Tongue (tissue), 2 donors: Measurements from ENCODE around the gene HARS2. TPM values are rescaled to one million over a fixed set of nuclear protein-coding genes. Genes with fewer than 3 reads are reported as not detected.
"Not testable (repeated sequence)": the region's sequence is repeated elsewhere in the genome, so short reads cannot be mapped to it uniquely, and the experiment has no call there.

ENCODE experiments used
- DNase-seq: peaks from one replicate; pipeline ENCODE4 v3.0.0-alpha.2; 2015
- total RNA-seq: library from RNA; depleted of rRNA; stranded (reverse); fragments of >200 nt; gene quantifications from one replicate; pipeline ENCODE4 v1.2.3, GENCODE V29; 2014

The HARS2 gene
- total RNA-seq, result 24.8 TPM

DNA sequence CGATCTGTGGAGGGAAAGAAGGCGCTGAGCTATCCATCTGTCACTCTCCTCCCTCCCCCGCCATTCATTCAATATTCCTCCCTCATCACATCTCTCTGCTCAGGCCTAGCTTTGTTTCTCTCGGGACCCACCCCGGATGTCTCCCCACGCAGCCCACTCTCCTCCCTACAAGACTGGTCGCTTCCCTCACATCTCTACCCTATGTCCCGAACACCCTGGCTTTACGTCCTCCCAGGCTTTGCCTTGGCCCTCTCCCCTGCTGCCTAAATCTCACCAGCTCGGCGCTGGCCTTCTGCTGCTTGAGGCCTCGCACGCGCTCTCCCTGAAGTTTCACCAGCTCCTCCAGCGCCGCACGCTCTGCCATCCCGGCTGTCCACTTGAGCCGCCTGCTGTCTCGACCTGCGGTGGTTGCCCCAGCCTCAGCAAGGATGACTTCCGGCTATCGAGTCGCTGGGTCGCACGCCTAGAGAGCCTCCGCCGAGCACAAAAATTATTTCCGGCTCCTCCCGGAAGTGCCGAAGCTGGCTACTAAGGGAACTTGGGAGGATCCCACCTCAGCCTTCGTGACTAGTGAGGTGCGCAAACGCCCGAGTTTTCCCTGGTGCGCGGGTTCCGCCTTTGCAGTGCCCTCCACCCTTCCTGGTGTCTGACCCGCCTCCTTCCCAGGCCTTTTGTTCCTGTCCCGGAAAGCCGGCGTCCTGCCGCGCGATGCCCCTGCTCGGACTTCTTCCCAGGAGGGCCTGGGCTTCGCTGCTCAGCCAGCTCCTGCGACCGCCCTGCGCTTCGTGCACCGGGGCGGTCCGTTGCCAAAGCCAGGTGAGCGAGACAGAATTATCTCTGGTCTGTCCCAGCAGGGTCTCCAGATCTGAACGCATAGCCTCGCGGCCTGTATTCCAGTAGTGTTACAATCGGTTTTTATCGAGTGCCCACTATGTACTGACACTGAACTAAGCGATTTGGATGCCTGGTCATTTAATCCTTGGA is at the start of gene HARS2, which contains the start of gene HARS1:
Gene HARS2, plus strand, starts transcription at position 515 of the 984 bp plus-strand sequence. Its CDS starts 194 bp downstream, at position 709.
Gene HARS1, minus strand, starts transcription at position 430 of the 984 bp plus-strand sequence. Its CDS starts 66 bp downstream, at position 364.
- DNase-seq, result peak; percentile 95

GRCh38 chr5:140641716-140642115 is 49.5 kb upstream of the HARS2 start:
- no peak for DNase-seq

DNA sequence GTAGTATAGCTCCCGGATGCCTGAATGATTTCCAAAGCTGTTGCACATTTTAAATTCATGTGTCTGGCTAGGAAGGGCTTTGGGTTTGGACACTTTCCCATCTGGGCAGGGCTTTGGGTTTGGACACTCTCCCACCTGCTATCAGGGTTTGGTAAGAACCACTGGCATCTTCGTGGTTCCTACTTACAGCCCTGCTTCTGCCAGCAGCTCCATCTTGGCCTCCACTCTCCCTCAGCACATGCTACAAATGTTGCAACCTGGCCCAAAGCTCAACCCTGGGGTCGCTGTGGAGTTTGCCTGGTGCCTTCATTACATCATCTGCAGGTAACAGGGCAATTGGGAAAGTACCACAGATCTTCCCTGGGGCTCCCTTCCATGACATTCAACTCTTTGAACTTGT is 48.5 kb upstream of the HARS2 start:
- DNase-seq, result no peak

DNA sequence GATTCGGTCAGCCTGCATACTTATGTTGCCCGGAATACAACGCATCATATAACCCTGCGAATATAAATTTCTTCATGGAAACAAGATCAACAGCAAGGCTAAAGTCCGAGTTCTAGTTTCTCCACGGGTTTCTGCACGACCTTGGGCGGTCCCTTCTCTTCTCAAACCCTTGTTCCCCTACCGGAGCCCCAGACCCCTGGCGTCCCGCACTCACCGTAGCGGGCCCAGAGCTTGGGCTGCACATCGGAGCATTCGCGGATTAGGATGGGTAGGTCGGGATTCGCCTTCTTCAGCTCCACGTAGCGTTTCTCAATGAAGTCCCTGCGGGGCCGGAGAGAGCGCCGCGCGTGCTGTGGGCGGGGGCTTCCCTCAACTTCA is 44.2 kb upstream of the HARS2 start:
- no peak for DNase-seq

GRCh38 chr5:140658870-140659269 is 32.4 kb upstream of the HARS2 start:
- DNase-seq, result no peak

DNA sequence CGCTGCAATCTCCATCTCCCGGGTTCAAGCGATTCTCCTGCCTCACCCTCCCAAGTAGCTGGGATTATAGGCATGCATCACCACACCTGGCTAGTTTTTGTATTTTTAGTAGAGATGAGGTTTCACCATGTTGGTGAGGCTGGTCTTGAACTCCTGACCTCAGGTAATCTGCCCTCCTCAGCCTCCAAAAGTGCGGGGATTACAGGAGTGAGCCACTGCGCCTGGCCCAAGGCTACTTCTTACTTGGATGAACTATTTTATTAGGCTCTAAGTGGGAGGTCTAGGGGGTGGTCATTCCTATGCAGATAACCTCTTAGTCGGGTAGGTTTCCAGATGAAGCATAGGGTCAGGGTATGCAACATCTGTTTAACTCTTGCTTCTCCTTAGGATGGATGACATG is 30.9 kb upstream of the HARS2 start:
- DNase-seq, result not testable (repeated sequence)

- no peak for DNase-seq
Measured at GRCh38 chr5:140664030-140664358, 27.3 kb upstream of the HARS2 start.

DNA sequence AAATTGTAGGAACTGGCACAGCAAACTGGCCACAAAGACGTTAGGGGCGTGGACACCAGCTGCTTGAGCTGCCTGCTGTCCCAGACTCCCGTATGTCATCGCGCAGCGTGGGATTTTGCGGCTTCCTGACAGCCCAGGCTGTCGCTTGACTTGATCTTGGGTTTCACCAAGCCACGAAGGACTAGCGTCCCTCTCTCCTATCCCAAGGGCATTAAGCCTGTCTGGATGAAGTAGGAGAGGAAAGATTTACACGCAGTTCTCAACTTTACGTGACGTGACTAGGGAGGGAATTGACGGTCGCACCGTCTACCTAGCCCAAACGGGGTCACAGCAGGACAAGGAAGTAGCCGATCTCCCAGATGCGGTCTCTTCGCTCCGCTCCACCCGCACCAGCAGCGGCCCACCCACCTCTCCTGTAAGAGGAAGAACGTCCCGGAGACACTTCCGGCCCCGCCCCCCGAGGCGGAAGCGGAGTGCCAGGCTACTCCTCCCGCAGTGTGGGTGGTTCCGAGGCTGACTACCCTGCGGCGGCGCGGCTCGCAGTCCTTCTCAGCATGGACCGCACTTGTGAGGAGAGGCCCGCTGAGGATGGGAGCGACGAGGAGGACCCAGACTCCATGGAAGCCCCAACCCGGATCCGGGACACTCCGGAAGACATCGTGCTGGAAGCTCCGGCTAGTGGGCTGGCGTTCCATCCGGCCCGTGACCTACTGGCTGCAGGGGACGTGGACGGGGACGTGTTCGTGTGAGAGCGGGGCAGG is 26.7 kb upstream of the HARS2 start, which contains the start of gene WDR55:
Gene WDR55, plus strand, starts transcription at position 546 of the 761 bp plus-strand sequence. Its CDS starts 9 bp downstream, at position 555.
- DNase-seq, result peak; percentile 97

- not testable (repeated sequence) for DNase-seq
Measured at GRCh38 chr5:140671035-140671434, 20.2 kb upstream of the HARS2 start.

DNA sequence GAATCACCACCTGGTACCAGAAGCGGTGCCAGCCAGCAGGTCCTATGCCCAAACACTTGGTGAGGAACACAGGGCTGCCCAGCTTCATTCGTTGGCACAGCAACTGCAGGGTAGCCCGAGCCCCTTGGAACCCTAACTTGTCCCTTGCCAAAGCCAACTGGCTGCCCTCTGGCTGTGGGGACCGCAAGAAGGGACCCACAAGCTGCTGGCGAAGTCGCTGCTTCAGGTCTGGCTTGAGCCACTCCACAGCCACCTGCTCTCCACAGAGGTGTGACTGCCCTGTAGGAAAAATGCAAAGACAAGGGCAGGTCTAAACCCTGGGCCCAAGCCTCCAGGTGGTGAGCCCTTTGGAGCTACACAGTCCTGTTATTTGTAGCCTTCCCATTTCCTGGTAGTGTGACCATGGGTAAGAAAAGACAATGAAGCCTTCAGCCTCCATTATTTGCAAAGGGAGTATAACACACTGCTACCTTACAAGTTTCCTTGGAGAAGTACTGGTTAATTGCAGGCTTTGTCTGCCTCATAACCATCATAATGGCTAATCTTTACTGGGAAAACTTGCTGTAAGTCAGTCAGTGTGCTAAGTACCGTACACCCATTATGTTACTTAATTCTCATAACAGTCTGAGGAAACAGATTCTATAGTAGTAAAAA is 19.7 kb upstream of the HARS2 start:
- no peak for DNase-seq

- no peak for DNase-seq
Measured at GRCh38 chr5:140672455-140673186, 18.6 kb upstream of the HARS2 start.

- no peak for DNase-seq
Measured at GRCh38 chr5:140673187-140673976, 17.9 kb upstream of the HARS2 start, which contains the start of gene DND1. Gene DND1 (minus strand): TSS chr5:140673576. CDS start chr5:140673542, 34 bp downstream.

GRCh38 chr5:140674211-140674610 is 17.0 kb upstream of the HARS2 start:
- no peak for DNase-seq

GRCh38 chr5:140674629-140675028 is 16.6 kb upstream of the HARS2 start:
- no peak for DNase-seq

- no peak for DNase-seq
Measured at GRCh38 chr5:140677947-140678346, 13.3 kb upstream of the HARS2 start.

DNA sequence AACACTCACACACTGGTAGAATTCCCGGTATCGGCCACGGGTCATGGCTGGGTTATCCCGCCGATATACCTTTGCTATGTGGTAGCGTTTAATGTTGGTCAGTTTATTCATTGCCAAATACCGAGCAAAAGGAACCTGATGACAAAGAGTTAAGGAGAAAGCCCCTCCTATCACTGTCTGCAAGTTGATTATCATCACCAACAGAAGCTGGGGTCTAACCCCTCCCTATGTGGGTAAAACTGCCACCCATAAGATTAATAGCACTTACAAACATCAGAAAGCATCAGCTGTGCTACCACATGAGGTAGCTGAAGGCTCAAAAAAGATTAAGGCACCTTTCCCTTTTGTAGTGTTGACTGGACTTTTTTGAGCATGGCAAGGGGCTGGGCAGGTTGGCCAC is 12.3 kb upstream of the HARS2 start:
- DNase-seq, result no peak

- no peak for DNase-seq
Measured at GRCh38 chr5:140690376-140690932, 801 bp upstream of the HARS2 start.

- DNase-seq, result no peak
Measured at GRCh38 chr5:140694276-140694675, 3.0 kb downstream of the HARS2 start.

DNA sequence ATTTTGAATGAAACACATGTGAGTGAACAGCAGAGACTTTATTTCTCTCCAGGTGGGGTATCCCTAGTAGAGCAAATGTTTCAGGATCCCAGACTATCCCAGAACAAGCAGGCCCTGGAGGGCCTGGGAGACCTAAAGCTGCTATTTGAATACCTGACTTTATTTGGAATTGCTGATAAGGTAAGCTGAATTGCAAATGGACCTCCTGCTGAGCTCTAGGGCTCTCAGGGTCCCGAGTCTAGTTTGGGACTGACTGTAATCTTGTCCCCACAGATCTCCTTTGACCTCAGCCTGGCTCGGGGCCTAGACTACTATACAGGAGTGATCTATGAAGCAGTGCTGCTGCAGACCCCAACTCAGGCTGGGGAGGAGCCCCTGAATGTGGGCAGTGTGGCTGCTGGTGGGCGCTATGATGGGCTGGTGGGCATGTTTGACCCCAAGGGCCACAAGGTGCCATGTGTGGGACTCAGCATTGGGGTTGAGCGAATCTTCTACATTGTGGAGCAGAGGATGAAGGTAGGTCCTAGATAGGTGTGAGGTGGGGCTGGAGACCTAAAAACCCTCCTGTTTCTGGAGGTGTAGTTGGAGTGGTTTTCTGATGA is 5.7 kb downstream of the HARS2 start:
- no peak for DNase-seq
